CD14-positive monocyte (primary cell): ENCODE results near the gene CRIM1. TPM values are rescaled to one million over a fixed set of nuclear protein-coding genes. Genes with fewer than 3 reads are reported as not detected.

Experiments
- DNase-seq, 3 donors: peaks; one replicate each; pipeline ENCODE4 v3.0.0-alpha.2; 2011 to 2022
- H2AFZ ChIP-seq: 2 replicates; pipeline ENCODE4 v1.6.0; 2012; ENCODE audit warnings: mild to moderate bottlenecking, low read depth, low read length, inconsistent platforms; ENCODE audit not compliant: insufficient read depth, poor library complexity, severe bottlenecking
- H3K27ac ChIP-seq, 2 donors: 1 replicate in 1 of 2; 2 replicates in 1 of 2; pipeline ENCODE4 v1.5.1; 2012 to 2013; ENCODE audit warnings: low read length in 2 of 2, control low read depth in 1 of 2, inconsistent platforms in 1 of 2, low read depth in 1 of 2, mild to moderate bottlenecking in 1 of 2
- H3K27me3 ChIP-seq, 2 donors: one replicate each; pipeline versions ENCODE4 v1.6.0 to v1.6.1; 2011 to 2013; ENCODE audit warnings: low read length in 2 of 2; ENCODE audit not compliant: control insufficient read depth in 2 of 2, insufficient read depth in 2 of 2
- H3K36me3 ChIP-seq, 2 donors: replicated peaks in 1 of 2; 1 replicate in 1 of 2; 2 replicates in 1 of 2; pipeline versions ENCODE4 v1.5.1 to v1.6.1; 2012 to 2013; ENCODE audit warnings: low read length in 2 of 2, control low read depth in 1 of 2, inconsistent platforms in 1 of 2, mild to moderate bottlenecking in 1 of 2; ENCODE audit not compliant: insufficient read depth in 2 of 2, control insufficient read depth in 1 of 2
- H3K4me1 ChIP-seq, 2 donors: 1 replicate in 1 of 2; 2 replicates in 1 of 2; pipeline versions ENCODE4 v1.5.1 to v1.6.1; 2012 to 2013; ENCODE audit warnings: low read length in 2 of 2, control low read depth in 1 of 2, inconsistent platforms in 1 of 2, mild to moderate bottlenecking in 1 of 2, moderate library complexity in 1 of 2; ENCODE audit not compliant: insufficient read depth in 2 of 2, control insufficient read depth in 1 of 2
- H3K4me2 ChIP-seq: replicated peaks from 2 replicates; pipeline ENCODE3; 2012; ENCODE audit warnings: low read length, moderate library complexity, mild to moderate bottlenecking; ENCODE audit not compliant: poor library complexity, severe bottlenecking; ENCODE audit errors: extremely low read depth
- H3K4me3 ChIP-seq, 3 experiments: fragments of 200-600 bp in 1 of 3; sonication (generic) in 1 of 3; replicated peaks in 1 of 3; 1 replicate in 2 of 3; 2 replicates in 1 of 3; pipeline ENCODE4 v1.5.1; 2011 to 2013; ENCODE audit warnings: low read length in 3 of 3, mild to moderate bottlenecking in 3 of 3, control low read depth in 2 of 3, low read depth in 2 of 3, inconsistent platforms in 1 of 3, moderate library complexity in 1 of 3
- H3K79me2 ChIP-seq: 2 replicates; pipeline ENCODE4 v1.6.0; 2012; ENCODE audit warnings: mild to moderate bottlenecking, control low read depth, inconsistent platforms, low read length, moderate library complexity; ENCODE audit not compliant: insufficient read depth
- H3K9ac ChIP-seq: 2 replicates; pipeline ENCODE4 v1.6.0; 2017; ENCODE audit warnings: low read length, mild to moderate bottlenecking; ENCODE audit not compliant: insufficient read depth, poor library complexity, severe bottlenecking
- H3K9me3 ChIP-seq, 2 donors: replicated peaks in 1 of 2; 1 replicate in 1 of 2; 2 replicates in 1 of 2; pipeline versions ENCODE4 v1.5.1 to v1.6.1; 2012 to 2013; ENCODE audit warnings: low read length in 2 of 2, control low read depth in 1 of 2; ENCODE audit not compliant: control insufficient read depth in 1 of 2, insufficient read depth in 1 of 2
- H4K20me1 ChIP-seq: 2 replicates; pipeline ENCODE4 v1.6.0; 2012; ENCODE audit warnings: mild to moderate bottlenecking, low read length, control low read depth, moderate library complexity; ENCODE audit not compliant: insufficient read depth
- H3K27ac Mint-ChIP-seq, 7 donors: one replicate each; pipeline ENCODE4 v1.8.0; 2020; ENCODE audit warnings: mild to moderate bottlenecking in 7 of 7, mixed read lengths in 7 of 7, moderate library complexity in 6 of 7, inconsistent platforms in 2 of 7
- H3K27me3 Mint-ChIP-seq, 3 donors: one replicate each; pipeline ENCODE4 v1.8.0; 2021 to 2022; ENCODE audit warnings: low read depth in 3 of 3, mild to moderate bottlenecking in 3 of 3, mixed read lengths in 3 of 3, moderate library complexity in 3 of 3, inconsistent platforms in 1 of 3
- H3K36me3 Mint-ChIP-seq, 2 donors: one replicate each; pipeline ENCODE4 v1.8.0; 2020; ENCODE audit warnings: mixed read lengths in 2 of 2, inconsistent platforms in 1 of 2, mild to moderate bottlenecking in 1 of 2
- H3K4me1 Mint-ChIP-seq: one replicate; pipeline ENCODE4 v1.8.0; 2020; ENCODE audit warnings: mild to moderate bottlenecking, mixed read lengths
- H3K4me3 Mint-ChIP-seq, 2 donors: one replicate each; pipeline ENCODE4 v1.8.0; 2020; ENCODE audit warnings: mild to moderate bottlenecking in 2 of 2, mixed read lengths in 2 of 2, moderate library complexity in 1 of 2
- H3K9me3 Mint-ChIP-seq, 7 donors: one replicate each; pipeline ENCODE4 v1.8.0; 2020 to 2022; ENCODE audit warnings: mixed read lengths in 7 of 7, mild to moderate bottlenecking in 6 of 7, moderate library complexity in 6 of 7, inconsistent platforms in 2 of 7
- WGBS: methylation state at CpG from one replicate; pipeline ENCODE4 v1.1.5; 2013; ENCODE audit warnings: missing lambda C conversion rate; ENCODE audit not compliant: insufficient coverage; 5-methylcytosine and 5-hydroxymethylcytosine counted together
- intact Hi-C, 2 donors: fragments of 100-400 bp; cut with micrococcal nuclease; formaldehyde crosslinking; loops; one replicate each; pipeline versions ENCODE4 v1.15.0 to v1.15.1; 2023
- polyA plus RNA-seq, 3 donors: library from polyadenylated mRNA; depleted of rRNA in 1 of 3; unstranded in 2 of 3; stranded (reverse) in 1 of 3; fragments of 300-500 nt in 2 of 3; fragments of >200 nt in 1 of 3; fragmentation: Illumina TruSeq in 2 of 3; gene quantifications; 1 replicate in 2 of 3; 2 replicates in 1 of 3; pipeline ENCODE4 v1.2.3, GENCODE V29; 2012 to 2021
- TF ChIP-seq, protein P1 (sequence below): fragments of 200-600 bp; IDR thresholded peaks from one replicate; pipeline ENCODE4 v1.8.0; 2022; ENCODE audit warnings: antibody characterized with exemption, mild to moderate bottlenecking

The CRIM1 gene
- polyA plus RNA-seq, 3 donors, result 0.08 to 0.27 TPM; not detected in 1

- Histone ChIP-seq H3K27me3 (no peaks in the 10 kb centered on the region), H3K4me3 (no peak overlapping the region), H3K9ac (no peak overlapping the region), H3K4me1 (peaks cover 11 to 13% of the 10 kb centered on the region in 2 donors), H3K9me3 (no peaks in the 10 kb centered on the region), H3K4me2 (no peak overlapping the region), H3K27ac (no peak overlapping the region), H3K36me3 (no peaks in the 10 kb centered on the region), H2AFZ (no peak overlapping the region), H3K79me2 (no peaks in the 10 kb centered on the region), H4K20me1 (no peaks in the 10 kb centered on the region)
- Mint-ChIP-seq H3K27me3 (peaks cover 0 to 2% (median 1%) of the 10 kb centered on the region in 3 donors), H3K4me3 (no peak overlapping the region), H3K4me1 (no peaks in the 10 kb centered on the region), H3K9me3 (no peaks in the 10 kb centered on the region), H3K27ac (no peak overlapping the region), H3K36me3 (no peaks in the 10 kb centered on the region)
- intact Hi-C loops, result no loop called here
- TF ChIP-seq, protein P1, sequence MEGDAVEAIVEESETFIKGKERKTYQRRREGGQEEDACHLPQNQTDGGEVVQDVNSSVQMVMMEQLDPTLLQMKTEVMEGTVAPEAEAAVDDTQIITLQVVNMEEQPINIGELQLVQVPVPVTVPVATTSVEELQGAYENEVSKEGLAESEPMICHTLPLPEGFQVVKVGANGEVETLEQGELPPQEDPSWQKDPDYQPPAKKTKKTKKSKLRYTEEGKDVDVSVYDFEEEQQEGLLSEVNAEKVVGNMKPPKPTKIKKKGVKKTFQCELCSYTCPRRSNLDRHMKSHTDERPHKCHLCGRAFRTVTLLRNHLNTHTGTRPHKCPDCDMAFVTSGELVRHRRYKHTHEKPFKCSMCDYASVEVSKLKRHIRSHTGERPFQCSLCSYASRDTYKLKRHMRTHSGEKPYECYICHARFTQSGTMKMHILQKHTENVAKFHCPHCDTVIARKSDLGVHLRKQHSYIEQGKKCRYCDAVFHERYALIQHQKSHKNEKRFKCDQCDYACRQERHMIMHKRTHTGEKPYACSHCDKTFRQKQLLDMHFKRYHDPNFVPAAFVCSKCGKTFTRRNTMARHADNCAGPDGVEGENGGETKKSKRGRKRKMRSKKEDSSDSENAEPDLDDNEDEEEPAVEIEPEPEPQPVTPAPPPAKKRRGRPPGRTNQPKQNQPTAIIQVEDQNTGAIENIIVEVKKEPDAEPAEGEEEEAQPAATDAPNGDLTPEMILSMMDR, result no peak
- DNase-seq, result no peak
- WGBS, result 96% methylated on average over 3 of the region's 4 CpGs
Measured at GRCh38 chr2:36455011-36455410, 99.4 kb downstream of the CRIM1 start.

GRCh38 chr2:36455788-36456187, 100.2 kb downstream of the CRIM1 start:
- Histone ChIP-seq H3K4me3 (no peak overlapping the region), H3K36me3 (no peaks in the 10 kb centered on the region), H3K4me1 (peaks cover 11 to 13% of the 10 kb centered on the region in 2 donors), H3K27me3 (no peaks in the 10 kb centered on the region), H3K9ac (no peak overlapping the region), H3K4me2 (no peak overlapping the region), H3K79me2 (no peaks in the 10 kb centered on the region), H4K20me1 (no peaks in the 10 kb centered on the region), H2AFZ (no peak overlapping the region), H3K9me3 (no peaks in the 10 kb centered on the region), H3K27ac (no peak overlapping the region)
- intact Hi-C loops, result no loop called here
- Mint-ChIP-seq H3K4me1 (no peaks in the 10 kb centered on the region), H3K27me3 (peaks cover 0 to 2% (median 1%) of the 10 kb centered on the region in 3 donors), H3K9me3 (no peaks in the 10 kb centered on the region), H3K36me3 (no peaks in the 10 kb centered on the region), H3K4me3 (no peak overlapping the region), H3K27ac (no peak overlapping the region)
- DNase-seq, result no peak
- TF ChIP-seq, protein P1, result no peak
- WGBS, result 97% methylated on average over 2 of the region's 4 CpGs
